ENCODE results near the gene GPATCH4.
"Not testable (repeated sequence)": the region's sequence is repeated elsewhere in the genome, so short reads cannot be mapped to it uniquely, and the experiment has no call there.

Gene GPATCH4

GRCh38 chr1:156626079-156626438 lies 24.8 kb upstream of the GPATCH4 start:
- no peak for DNase-seq

DNA sequence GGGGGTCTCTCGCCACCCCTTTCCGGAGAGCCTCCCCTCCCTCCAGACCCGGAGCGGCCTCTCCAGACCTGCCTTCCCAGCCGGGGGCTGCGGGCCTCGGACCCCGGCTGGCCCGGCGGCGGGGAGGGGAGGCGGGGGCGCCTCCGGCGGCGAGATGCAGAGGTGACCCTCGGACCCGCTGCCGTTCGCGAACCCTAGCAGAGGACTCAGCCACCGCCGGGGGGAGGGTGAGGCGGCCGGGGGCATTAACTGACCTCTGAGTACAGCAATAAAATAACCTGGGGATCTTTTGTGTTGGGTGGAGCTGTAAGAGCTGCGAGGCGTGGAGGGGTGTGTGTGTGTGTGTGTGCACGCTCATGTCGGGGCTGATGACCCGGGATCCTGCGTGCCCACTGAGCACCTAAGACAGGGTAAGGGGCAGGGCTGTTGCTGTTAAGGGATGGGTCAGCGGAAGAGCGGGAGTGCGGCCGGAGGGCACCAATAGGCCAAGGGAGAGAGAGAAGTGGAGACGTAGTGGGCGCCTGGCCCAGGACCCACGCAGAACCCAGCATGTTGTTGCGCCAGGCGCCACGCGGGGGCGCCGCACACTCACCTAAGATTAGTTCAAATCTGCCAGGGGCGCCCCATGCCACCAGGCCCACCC lies 24.3 kb upstream of the GPATCH4 start:
- peak; percentile 77 for DNase-seq

- DNase-seq = no peak
Measured at GRCh38 chr1:156624814-156625435, 23.6 kb upstream of the GPATCH4 start.

- DNase-seq = peak; percentile 61
Measured at GRCh38 chr1:156623946-156624813, 22.9 kb upstream of the GPATCH4 start.

DNA sequence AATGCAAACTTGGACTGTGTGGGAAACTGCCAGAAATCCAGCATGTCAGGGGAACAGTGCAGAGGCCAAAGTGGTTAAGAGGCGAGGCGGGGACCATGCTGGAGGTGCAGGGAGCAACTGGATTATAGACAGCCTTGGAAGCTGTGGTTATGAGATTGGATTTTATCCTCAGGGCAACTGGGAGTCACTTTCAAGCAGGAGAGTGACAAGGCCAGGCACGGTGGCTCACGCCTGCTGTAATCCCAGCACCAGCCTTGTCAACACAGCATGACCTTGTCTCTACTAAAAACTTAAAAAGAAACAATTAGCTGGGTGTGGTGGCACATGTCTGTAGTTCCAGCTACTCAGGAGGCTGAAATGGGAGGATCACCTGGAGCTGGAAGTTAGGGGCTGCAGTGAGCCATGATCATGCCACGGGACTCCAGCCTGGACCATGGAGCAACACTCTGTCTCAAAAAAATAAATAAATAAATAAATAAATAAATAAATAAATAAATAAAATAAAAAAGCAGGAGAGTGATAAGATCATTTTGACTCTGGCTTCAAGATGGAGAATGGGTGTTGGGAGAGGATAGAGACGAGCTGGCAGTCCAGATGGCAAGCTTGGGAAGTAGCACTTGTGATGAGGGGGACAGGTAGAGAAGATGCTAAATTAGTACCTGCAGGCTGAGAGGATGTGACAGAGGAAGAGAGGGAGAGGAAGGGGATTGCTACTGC lies 21.5 kb upstream of the GPATCH4 start:
- no peak for DNase-seq

DNA sequence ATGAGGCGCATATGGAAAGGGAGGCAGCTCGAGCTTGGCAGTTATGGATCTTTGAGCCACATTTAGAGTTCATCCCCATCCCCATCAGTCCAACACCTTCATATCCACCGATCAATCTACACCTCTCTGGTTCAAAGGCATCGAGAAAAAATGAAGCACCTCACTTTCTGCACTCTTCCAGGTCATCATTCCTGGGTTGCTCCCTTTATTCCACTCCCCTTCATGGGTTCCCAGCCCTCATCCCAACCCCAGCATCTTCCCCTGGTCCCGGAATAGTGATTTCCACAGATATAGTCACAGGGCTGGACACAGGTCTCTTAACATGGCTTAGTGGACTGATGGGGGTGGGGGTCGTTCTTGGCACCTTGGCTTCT lies 18.3 kb upstream of the GPATCH4 start:
- no peak for DNase-seq

- DNase-seq = peak; percentile 40
Measured at GRCh38 chr1:156618853-156619581, 17.7 kb upstream of the GPATCH4 start, which contains the start of gene HAPLN2. TSS of gene HAPLN2 (plus strand) at chr1:156619415. CDS start at chr1:156623491, 4,076 bp downstream.

GRCh38 chr1:156616463-156616862 lies 15.2 kb upstream of the GPATCH4 start:
- no peak for DNase-seq

GRCh38 chr1:156615946-156616345 lies 14.7 kb upstream of the GPATCH4 start:
- no peak for DNase-seq

GRCh38 chr1:156612666-156613065 lies 11.4 kb upstream of the GPATCH4 start:
- no peak for DNase-seq

GRCh38 chr1:156610072-156610471 lies 8.8 kb upstream of the GPATCH4 start:
- not testable (repeated sequence) for DNase-seq

DNA sequence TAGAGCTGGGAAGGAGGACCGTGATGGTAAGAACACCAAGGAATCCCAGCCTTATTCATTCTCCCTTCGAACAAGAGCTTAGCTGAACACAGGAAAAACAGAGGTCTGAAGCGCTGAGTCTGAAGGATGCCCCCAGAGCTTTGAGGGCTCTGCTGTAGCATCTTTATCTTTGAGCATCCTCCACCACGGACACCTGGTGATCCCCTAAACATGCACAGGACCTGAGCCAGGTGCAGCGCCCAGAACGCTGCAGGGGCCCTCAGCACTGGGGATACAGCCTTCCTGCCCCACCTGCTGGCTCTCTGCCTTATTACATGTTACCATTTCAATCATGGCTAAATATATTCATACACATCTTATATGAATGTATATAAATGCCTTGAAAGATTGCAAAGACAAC lies 7.7 kb upstream of the GPATCH4 start:
- DNase-seq = peak; percentile 75

- peak; percentile 69 for DNase-seq
Measured at GRCh38 chr1:156608036-156608674, 6.9 kb upstream of the GPATCH4 start.

DNA sequence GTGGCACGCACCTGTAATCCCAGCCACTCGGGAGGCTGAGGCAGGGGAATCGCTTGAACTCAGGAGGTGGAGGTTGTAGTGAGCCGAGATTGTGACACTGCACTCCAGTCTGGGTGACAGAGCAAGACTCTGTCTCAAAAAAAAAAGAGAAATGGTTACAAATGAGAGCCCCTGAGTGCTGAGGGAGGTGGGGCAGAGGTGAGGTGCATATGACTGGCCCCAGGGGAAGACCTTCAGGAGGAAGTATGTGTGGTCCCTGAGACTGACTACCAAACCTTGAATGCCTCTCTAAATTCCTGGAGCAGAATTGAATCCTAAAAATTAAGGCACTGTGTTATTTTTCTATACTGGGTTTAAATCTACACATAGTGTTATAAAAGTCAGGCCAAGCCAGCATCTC lies 6.1 kb upstream of the GPATCH4 start:
- DNase-seq = not testable (repeated sequence)

- DNase-seq = peak; percentile 26
Measured at GRCh38 chr1:156602557-156602993, 1.3 kb upstream of the GPATCH4 start.

DNA sequence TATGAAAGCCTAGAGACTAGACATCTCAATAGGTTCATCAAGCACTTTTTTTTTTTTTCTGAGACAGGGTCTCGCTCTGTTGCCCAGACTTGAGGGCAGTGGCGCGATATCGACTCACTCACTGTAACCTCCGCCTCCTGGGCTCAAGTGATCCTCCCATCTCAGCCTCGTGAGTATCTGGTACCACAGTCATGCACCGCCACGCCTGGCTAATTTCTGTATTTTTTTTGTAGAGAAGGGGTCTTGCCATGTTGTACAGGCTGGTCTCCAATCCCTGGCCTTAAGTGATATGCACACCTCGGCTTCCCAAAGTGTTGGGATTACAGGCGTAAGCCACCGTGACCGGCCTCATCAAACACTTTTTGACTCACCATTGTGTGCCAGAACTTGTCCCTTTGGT lies 613 bp upstream of the GPATCH4 start:
- DNase-seq = no peak

GRCh38 chr1:156600733-156601121 lies 552 bp downstream of the GPATCH4 start:
- no peak for DNase-seq

- DNase-seq = no peak
Measured at GRCh38 chr1:156599811-156600210, 1.5 kb downstream of the GPATCH4 start.

- DNase-seq = no peak
Measured at GRCh38 chr1:156598731-156599432, 2.4 kb downstream of the GPATCH4 start.

DNA sequence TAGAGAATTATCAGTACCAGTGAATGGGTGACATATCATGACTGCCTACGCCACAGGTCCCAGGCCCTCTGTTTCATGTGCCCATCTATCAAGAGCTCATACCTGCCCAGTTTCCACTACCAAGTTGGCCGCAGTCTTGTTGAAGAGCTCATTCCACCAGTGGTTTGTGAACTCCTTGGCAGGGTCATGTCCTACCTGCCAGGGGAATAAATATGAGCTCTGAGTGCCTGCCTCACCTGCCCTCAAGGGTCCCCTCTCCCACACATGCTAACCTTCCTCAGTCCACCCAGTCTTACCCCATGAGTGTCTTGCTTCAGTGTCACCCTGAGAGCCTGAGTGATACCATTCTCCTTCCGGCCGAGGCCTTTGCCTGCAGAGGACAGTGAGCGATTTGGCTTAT lies 3.2 kb downstream of the GPATCH4 start:
- DNase-seq = no peak

- no peak for DNase-seq
Measured at GRCh38 chr1:156596426-156596825, 4.9 kb downstream of the GPATCH4 start.

Measured in activated CD4-positive, alpha-beta T cell treated with anti-CD3 and anti-CD28 coated beads for 48 hours (primary cell).